GM23338 (cell line): ENCODE data around the gene RPS5. TPM values are rescaled to one million over a fixed set of nuclear protein-coding genes. Genes with fewer than 3 reads are reported as not detected.

Experiments
- ATAC-seq: fragments of 200-7000 bp; cut with Tn5 transposase; 3 replicates; pipeline ENCODE4 v1.9.1; 2020
- DNase-seq: peaks from one replicate; pipeline ENCODE4 v3.0.0-alpha.2; 2015; ENCODE audit warnings: low spot score
- H2AFZ ChIP-seq: fragments of 200-600 bp; sonication (generic); 2 replicates; pipeline ENCODE4 v1.8.0; 2016; ENCODE audit warnings: antibody characterized with exemption, mild to moderate bottlenecking, moderate library complexity
- H3F3A ChIP-seq: fragments of 200-600 bp; sonication (generic); replicated peaks from 2 replicates; pipeline ENCODE4 v1.8.0; 2017; ENCODE audit warnings: antibody characterized with exemption, mixed run types, low read depth
- H3K27ac ChIP-seq: fragments of 200-600 bp; sonication (generic); 2 replicates; pipeline ENCODE4 v1.6.1; 2016; ENCODE audit warnings: low read depth
- H3K27me3 ChIP-seq: fragments of 200-600 bp; sonication (generic); 2 replicates; pipeline ENCODE4 v1.8.0; 2016; ENCODE audit warnings: mild to moderate bottlenecking, mixed run types, moderate library complexity; ENCODE audit not compliant: insufficient read depth
- H3K36me3 ChIP-seq: fragments of 200-600 bp; sonication (generic); 2 replicates; pipeline ENCODE4 v1.8.0; 2016; ENCODE audit warnings: mild to moderate bottlenecking; ENCODE audit not compliant: insufficient read depth
- H3K4me1 ChIP-seq: fragments of 200-600 bp; sonication (generic); 2 replicates; pipeline ENCODE4 v1.8.0; 2016; ENCODE audit warnings: mild to moderate bottlenecking, moderate library complexity; ENCODE audit not compliant: insufficient read depth
- H3K4me2 ChIP-seq: fragments of 200-600 bp; sonication (generic); 2 replicates; pipeline ENCODE4 v1.7.1; 2017; ENCODE audit warnings: mixed run types
- H3K4me3 ChIP-seq: fragments of 200-600 bp; sonication (generic); 2 replicates; pipeline ENCODE4 v1.6.1; 2016; ENCODE audit warnings: mixed run types
- H3K79me2 ChIP-seq: fragments of 200-600 bp; sonication (generic); replicated peaks from 2 replicates; pipeline ENCODE4 v1.8.0; 2017; ENCODE audit warnings: mild to moderate bottlenecking; ENCODE audit not compliant: insufficient read depth
- H3K9me2 ChIP-seq: fragments of 200-600 bp; sonication (generic); 2 replicates; pipeline ENCODE4 v1.8.0; 2017; ENCODE audit not compliant: insufficient read depth
- H4K20me1 ChIP-seq: fragments of 200-600 bp; sonication (generic); replicated peaks from 2 replicates; pipeline ENCODE4 v1.8.0; 2017; ENCODE audit warnings: mild to moderate bottlenecking; ENCODE audit not compliant: insufficient read depth
- H3K27ac Mint-ChIP-seq: 2 replicates; pipeline ENCODE4 v1.8.0; 2020; ENCODE audit warnings: inconsistent platforms, mild to moderate bottlenecking, moderate library complexity, mixed read lengths
- H3K27me3 Mint-ChIP-seq: 3 replicates; pipeline ENCODE4 v1.8.0; 2022; ENCODE audit warnings: low read depth, mild to moderate bottlenecking, moderate library complexity, mixed read lengths, inconsistent platforms; ENCODE audit not compliant: insufficient read depth, poor library complexity
- H3K36me3 Mint-ChIP-seq: 3 replicates; pipeline ENCODE4 v1.8.0; 2021; ENCODE audit warnings: low read depth, mild to moderate bottlenecking, inconsistent platforms, moderate library complexity, mixed read lengths
- H3K4me1 Mint-ChIP-seq: 3 replicates; pipeline ENCODE4 v1.8.0; 2020; ENCODE audit warnings: mild to moderate bottlenecking, inconsistent platforms, mixed read lengths
- H3K4me3 Mint-ChIP-seq: 3 replicates; pipeline ENCODE4 v1.8.0; 2021; ENCODE audit warnings: moderate library complexity, mild to moderate bottlenecking, inconsistent platforms, mixed read lengths
- H3K9me3 Mint-ChIP-seq: 3 replicates; pipeline ENCODE4 v1.8.0; 2020; ENCODE audit warnings: moderate library complexity, mild to moderate bottlenecking, inconsistent platforms, mixed read lengths
- CREB1 ChIP-seq: fragments of 250-450 bp; sonication (Bioruptor Pico); IDR thresholded peaks from 2 replicates; pipeline ENCODE4 v1.5.0; 2020; ENCODE audit warnings: low read depth, mild to moderate bottlenecking, moderate library complexity
- POLR2AphosphoS5 ChIP-seq: IDR thresholded peaks from 2 replicates; pipeline ENCODE4 v1.6.1; 2016; ENCODE audit warnings: antibody characterized with exemption, low read depth
- STAT1 ChIP-seq: IDR thresholded peaks from one replicate; pipeline ENCODE4 v1.6.1; 2016; ENCODE audit warnings: antibody characterized with exemption; ENCODE audit not compliant: unreplicated experiment
- ZNF114 ChIP-seq: fragments of 250-450 bp; sonication (Bioruptor Pico); IDR thresholded peaks from 2 replicates; pipeline ENCODE4 v1.5.0; 2020; ENCODE audit warnings: mild to moderate bottlenecking, moderate library complexity
- ZNF331 ChIP-seq: fragments of 250-450 bp; sonication (Bioruptor Pico); IDR thresholded peaks from 2 replicates; pipeline ENCODE4 v1.5.0; 2020; ENCODE audit warnings: low read depth, mild to moderate bottlenecking, moderate library complexity
- polyA plus RNA-seq: library from polyadenylated mRNA; unstranded; fragments of >200 nt; fragmentation: Nextera tagmentation; extraction: Ambion mirVana; gene quantifications from 2 replicates; pipeline ENCODE4 v1.2.1, GENCODE V29; 2016
- total RNA-seq: library from RNA; depleted of rRNA; stranded (reverse); fragments of >200 nt; shearing (Covaris generic); gene quantifications from 2 replicates; pipeline ENCODE4 v1.2.3, GENCODE V29; 2014
- TF ChIP-seq, protein P1 (sequence below): IDR thresholded peaks from one replicate; pipeline ENCODE4 v1.6.1; 2018; ENCODE audit warnings: antibody characterized with exemption; ENCODE audit not compliant: unreplicated experiment
- TF ChIP-seq, protein P2 (sequence below), 2 experiments: fragments of 200-600 bp in 1 of 2; sonication (generic) in 1 of 2; conservative IDR thresholded peaks; 2 replicates each; pipeline versions ENCODE4 v1.5.1 to v1.6.1; 2016 to 2017; ENCODE audit warnings: antibody characterized with exemption in 2 of 2, low read depth in 2 of 2, mild to moderate bottlenecking in 2 of 2, moderate library complexity in 1 of 2
- TF ChIP-seq, protein P3 (sequence below): IDR thresholded peaks from 2 replicates; pipeline ENCODE4 v1.6.1; 2016; ENCODE audit warnings: antibody characterized with exemption
- TF ChIP-seq, protein P4 (sequence below): fragments of 250-450 bp; sonication (Bioruptor Pico); IDR thresholded peaks from 2 replicates; pipeline ENCODE4 v1.5.0; 2020; ENCODE audit warnings: mild to moderate bottlenecking, moderate library complexity

RPS5 gene
- total and polyA plus RNA-seq, 2 experiments from 2014 or later = 734 to 2,111 TPM

DNA sequence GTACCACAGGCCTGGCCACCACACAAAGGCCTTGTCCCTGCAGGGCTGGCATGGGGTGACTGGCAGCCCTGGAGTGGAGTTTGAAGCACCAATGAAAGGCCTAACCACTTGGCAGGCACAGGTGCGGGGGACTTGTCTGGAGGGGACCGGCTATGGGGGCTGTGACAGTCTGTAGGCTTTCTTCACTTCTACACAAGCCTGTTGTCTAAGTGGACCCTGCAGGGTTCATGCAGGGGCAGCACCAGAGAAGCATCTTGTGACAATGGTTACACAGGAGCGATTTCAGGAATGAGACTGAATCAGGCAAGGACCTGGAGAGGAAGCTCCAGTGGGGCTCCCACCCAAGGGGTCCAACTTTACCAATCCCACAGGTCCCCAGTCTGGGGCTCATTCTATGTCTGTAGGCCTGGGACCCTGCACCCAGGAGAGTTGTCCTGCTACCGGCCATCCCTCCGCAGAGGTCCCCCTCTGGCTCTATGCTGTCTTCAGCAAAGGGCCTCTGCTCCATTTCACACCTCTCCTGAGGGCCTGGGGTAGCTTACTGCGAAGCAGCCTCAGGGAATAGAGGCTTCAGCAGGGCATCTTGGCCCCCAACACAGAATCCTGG lies 4.0 kb upstream of the RPS5 start:
- H3K36me3 ChIP-seq = no peaks in the 10 kb centered on the region
- Mint-ChIP-seq H3K4me3 (no peak overlapping the region), H3K9me3 (peaks cover 3% of the 10 kb centered on the region; the same call in 2 of the 3 replicates), H3K27ac (no peak overlapping the region), H3K36me3 (peaks cover 10% of the 10 kb centered on the region), H3K27me3 (peaks cover 35% of the 10 kb centered on the region), H3K4me1 (peaks cover 18% of the 10 kb centered on the region)
- H2AFZ ChIP-seq = no peak overlapping the region
- H3K9me2 ChIP-seq = no peaks in the 10 kb centered on the region
- no peak overlapping the region for H3K4me2 ChIP-seq
- H3F3A ChIP-seq = peaks cover 16% of the 10 kb centered on the region
- no peak overlapping the region for H3K27ac ChIP-seq
- peaks cover 17% of the 10 kb centered on the region for H3K4me1 ChIP-seq
- no peak for DNase-seq
- H4K20me1 ChIP-seq = peaks cover 9% of the 10 kb centered on the region
- H3K4me3 ChIP-seq = no peak overlapping the region
- TF ChIP-seq, protein P1, sequence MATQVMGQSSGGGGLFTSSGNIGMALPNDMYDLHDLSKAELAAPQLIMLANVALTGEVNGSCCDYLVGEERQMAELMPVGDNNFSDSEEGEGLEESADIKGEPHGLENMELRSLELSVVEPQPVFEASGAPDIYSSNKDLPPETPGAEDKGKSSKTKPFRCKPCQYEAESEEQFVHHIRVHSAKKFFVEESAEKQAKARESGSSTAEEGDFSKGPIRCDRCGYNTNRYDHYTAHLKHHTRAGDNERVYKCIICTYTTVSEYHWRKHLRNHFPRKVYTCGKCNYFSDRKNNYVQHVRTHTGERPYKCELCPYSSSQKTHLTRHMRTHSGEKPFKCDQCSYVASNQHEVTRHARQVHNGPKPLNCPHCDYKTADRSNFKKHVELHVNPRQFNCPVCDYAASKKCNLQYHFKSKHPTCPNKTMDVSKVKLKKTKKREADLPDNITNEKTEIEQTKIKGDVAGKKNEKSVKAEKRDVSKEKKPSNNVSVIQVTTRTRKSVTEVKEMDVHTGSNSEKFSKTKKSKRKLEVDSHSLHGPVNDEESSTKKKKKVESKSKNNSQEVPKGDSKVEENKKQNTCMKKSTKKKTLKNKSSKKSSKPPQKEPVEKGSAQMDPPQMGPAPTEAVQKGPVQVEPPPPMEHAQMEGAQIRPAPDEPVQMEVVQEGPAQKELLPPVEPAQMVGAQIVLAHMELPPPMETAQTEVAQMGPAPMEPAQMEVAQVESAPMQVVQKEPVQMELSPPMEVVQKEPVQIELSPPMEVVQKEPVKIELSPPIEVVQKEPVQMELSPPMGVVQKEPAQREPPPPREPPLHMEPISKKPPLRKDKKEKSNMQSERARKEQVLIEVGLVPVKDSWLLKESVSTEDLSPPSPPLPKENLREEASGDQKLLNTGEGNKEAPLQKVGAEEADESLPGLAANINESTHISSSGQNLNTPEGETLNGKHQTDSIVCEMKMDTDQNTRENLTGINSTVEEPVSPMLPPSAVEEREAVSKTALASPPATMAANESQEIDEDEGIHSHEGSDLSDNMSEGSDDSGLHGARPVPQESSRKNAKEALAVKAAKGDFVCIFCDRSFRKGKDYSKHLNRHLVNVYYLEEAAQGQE = no peak
- TF ChIP-seq CREB1 (CRISPR knock-in tag) (no peak), STAT1 (no peak), POLR2AphosphoS5 (no peak), ZNF114 (CRISPR knock-in tag) (no peak), ZNF331 (no peak)
- TF ChIP-seq, protein P2, sequence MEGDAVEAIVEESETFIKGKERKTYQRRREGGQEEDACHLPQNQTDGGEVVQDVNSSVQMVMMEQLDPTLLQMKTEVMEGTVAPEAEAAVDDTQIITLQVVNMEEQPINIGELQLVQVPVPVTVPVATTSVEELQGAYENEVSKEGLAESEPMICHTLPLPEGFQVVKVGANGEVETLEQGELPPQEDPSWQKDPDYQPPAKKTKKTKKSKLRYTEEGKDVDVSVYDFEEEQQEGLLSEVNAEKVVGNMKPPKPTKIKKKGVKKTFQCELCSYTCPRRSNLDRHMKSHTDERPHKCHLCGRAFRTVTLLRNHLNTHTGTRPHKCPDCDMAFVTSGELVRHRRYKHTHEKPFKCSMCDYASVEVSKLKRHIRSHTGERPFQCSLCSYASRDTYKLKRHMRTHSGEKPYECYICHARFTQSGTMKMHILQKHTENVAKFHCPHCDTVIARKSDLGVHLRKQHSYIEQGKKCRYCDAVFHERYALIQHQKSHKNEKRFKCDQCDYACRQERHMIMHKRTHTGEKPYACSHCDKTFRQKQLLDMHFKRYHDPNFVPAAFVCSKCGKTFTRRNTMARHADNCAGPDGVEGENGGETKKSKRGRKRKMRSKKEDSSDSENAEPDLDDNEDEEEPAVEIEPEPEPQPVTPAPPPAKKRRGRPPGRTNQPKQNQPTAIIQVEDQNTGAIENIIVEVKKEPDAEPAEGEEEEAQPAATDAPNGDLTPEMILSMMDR (conservative IDR thresholded peaks at IDR 0.05; ENCODE audit: low read depth in 2 of 2) = no peak
- TF ChIP-seq, protein P3, sequence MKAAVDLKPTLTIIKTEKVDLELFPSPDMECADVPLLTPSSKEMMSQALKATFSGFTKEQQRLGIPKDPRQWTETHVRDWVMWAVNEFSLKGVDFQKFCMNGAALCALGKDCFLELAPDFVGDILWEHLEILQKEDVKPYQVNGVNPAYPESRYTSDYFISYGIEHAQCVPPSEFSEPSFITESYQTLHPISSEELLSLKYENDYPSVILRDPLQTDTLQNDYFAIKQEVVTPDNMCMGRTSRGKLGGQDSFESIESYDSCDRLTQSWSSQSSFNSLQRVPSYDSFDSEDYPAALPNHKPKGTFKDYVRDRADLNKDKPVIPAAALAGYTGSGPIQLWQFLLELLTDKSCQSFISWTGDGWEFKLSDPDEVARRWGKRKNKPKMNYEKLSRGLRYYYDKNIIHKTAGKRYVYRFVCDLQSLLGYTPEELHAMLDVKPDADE = no peak
- TF ChIP-seq, protein P4, sequence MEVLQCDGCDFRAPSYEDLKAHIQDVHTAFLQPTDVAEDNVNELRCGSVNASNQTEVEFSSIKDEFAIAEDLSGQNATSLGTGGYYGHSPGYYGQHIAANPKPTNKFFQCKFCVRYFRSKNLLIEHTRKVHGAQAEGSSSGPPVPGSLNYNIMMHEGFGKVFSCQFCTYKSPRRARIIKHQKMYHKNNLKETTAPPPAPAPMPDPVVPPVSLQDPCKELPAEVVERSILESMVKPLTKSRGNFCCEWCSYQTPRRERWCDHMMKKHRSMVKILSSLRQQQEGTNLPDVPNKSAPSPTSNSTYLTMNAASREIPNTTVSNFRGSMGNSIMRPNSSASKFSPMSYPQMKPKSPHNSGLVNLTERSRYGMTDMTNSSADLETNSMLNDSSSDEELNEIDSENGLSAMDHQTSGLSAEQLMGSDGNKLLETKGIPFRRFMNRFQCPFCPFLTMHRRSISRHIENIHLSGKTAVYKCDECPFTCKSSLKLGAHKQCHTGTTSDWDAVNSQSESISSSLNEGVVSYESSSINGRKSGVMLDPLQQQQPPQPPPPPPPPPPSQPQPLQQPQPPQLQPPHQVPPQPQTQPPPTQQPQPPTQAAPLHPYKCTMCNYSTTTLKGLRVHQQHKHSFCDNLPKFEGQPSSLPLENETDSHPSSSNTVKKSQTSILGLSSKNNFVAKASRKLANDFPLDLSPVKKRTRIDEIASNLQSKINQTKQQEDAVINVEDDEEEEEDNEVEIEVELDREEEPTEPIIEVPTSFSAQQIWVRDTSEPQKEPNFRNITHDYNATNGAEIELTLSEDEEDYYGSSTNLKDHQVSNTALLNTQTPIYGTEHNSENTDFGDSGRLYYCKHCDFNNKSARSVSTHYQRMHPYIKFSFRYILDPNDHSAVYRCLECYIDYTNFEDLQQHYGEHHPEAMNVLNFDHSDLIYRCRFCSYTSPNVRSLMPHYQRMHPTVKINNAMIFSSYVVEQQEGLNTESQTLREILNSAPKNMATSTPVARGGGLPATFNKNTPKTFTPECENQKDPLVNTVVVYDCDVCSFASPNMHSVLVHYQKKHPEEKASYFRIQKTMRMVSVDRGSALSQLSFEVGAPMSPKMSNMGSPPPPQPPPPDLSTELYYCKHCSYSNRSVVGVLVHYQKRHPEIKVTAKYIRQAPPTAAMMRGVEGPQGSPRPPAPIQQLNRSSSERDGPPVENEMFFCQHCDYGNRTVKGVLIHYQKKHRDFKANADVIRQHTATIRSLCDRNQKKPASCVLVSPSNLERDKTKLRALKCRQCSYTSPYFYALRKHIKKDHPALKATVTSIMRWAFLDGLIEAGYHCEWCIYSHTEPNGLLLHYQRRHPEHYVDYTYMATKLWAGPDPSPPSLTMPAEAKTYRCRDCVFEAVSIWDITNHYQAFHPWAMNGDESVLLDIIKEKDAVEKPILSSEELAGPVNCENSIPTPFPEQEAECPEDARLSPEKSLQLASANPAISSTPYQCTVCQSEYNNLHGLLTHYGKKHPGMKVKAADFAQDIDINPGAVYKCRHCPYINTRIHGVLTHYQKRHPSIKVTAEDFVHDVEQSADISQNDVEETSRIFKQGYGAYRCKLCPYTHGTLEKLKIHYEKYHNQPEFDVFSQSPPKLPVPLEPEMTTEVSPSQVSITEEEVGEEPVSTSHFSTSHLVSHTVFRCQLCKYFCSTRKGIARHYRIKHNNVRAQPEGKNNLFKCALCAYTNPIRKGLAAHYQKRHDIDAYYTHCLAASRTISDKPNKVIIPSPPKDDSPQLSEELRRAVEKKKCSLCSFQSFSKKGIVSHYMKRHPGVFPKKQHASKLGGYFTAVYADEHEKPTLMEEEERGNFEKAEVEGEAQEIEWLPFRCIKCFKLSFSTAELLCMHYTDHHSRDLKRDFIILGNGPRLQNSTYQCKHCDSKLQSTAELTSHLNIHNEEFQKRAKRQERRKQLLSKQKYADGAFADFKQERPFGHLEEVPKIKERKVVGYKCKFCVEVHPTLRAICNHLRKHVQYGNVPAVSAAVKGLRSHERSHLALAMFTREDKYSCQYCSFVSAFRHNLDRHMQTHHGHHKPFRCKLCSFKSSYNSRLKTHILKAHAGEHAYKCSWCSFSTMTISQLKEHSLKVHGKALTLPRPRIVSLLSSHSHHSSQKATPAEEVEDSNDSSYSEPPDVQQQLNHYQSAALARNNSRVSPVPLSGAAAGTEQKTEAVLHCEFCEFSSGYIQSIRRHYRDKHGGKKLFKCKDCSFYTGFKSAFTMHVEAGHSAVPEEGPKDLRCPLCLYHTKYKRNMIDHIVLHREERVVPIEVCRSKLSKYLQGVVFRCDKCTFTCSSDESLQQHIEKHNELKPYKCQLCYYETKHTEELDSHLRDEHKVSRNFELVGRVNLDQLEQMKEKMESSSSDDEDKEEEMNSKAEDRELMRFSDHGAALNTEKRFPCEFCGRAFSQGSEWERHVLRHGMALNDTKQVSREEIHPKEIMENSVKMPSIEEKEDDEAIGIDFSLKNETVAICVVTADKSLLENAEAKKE (CRISPR knock-in tag) = no peak
- no peak for ATAC-seq
- H3K79me2 ChIP-seq = peaks cover 10% of the 10 kb centered on the region
- no peaks in the 10 kb centered on the region for H3K27me3 ChIP-seq
